ENCODE measurements around the gene UNC5B.

UNC5B gene

GRCh38 chr10:71319800-71320392 is 107.5 kb downstream of the UNC5B start:
- Histone ChIP-seq H3K4me1 (ENCODE audit: control insufficient read depth, insufficient read depth, low read length) (peaks cover 7% of the 10 kb centered on the region), H3K9me3 (ENCODE audit: control insufficient read depth, insufficient read depth, low read depth, low read length) (no peaks in the 10 kb centered on the region), H3K27ac (ENCODE audit: low read depth, low read length) (no peak overlapping the region), H3K9ac (ENCODE audit: low read length) (peak overlapping the region; percentile 77), H3K36me3 (ENCODE audit: control insufficient read depth, insufficient read depth, low read length) (peaks cover 19% of the 10 kb centered on the region), H3K4me3 (ENCODE audit: low read depth, low read length) (peak overlapping the region; percentile 87), H3K27me3 (ENCODE audit: control insufficient read depth, insufficient read depth, low read length) (no peaks in the 10 kb centered on the region)

- Histone ChIP-seq H3K9me3 (ENCODE audit: control insufficient read depth, insufficient read depth, low read depth, low read length) (no peaks in the 10 kb centered on the region), H3K9ac (ENCODE audit: low read length) (no peak overlapping the region), H3K27ac (ENCODE audit: low read depth, low read length) (no peak overlapping the region), H3K4me3 (ENCODE audit: low read depth, low read length) (no peak overlapping the region), H3K27me3 (ENCODE audit: control insufficient read depth, insufficient read depth, low read length) (no peaks in the 10 kb centered on the region), H3K36me3 (ENCODE audit: control insufficient read depth, insufficient read depth, low read length) (peaks cover 19% of the 10 kb centered on the region), H3K4me1 (ENCODE audit: control insufficient read depth, insufficient read depth, low read length) (0 out of 2 replicates have a peak, but pooled peaks cover 5% of the 10 kb centered on the region)
These were observed 108.2 kb downstream of the UNC5B start for GRCh38 chr10:71320592-71320991.

GRCh38 chr10:71321386-71321785 is 109.0 kb downstream of the UNC5B start:
- Histone ChIP-seq H3K36me3 (ENCODE audit: control insufficient read depth, insufficient read depth, low read length) (peaks cover 19% of the 10 kb centered on the region), H3K27ac (ENCODE audit: low read depth, low read length) (no peak overlapping the region), H3K27me3 (ENCODE audit: control insufficient read depth, insufficient read depth, low read length) (no peaks in the 10 kb centered on the region), H3K9ac (ENCODE audit: low read length) (no peak overlapping the region), H3K4me1 (ENCODE audit: control insufficient read depth, insufficient read depth, low read length) (0 out of 2 replicates have a peak, but pooled peaks cover 5% of the 10 kb centered on the region), H3K9me3 (ENCODE audit: control insufficient read depth, insufficient read depth, low read depth, low read length) (no peaks in the 10 kb centered on the region), H3K4me3 (ENCODE audit: low read depth, low read length) (no peak overlapping the region)

- no peak overlapping the region for H3K4me3 ChIP-seq (ENCODE audit: low read depth, low read length)
- no peak overlapping the region for H3K27ac ChIP-seq (ENCODE audit: low read depth, low read length)
- H3K9me3 ChIP-seq (ENCODE audit: control insufficient read depth, insufficient read depth, low read depth, low read length): no peaks in the 10 kb centered on the region
- 0 out of 2 replicates have a peak, but pooled peaks cover 3% of the 10 kb centered on the region for H3K4me1 ChIP-seq (ENCODE audit: control insufficient read depth, insufficient read depth, low read length)
- H3K27me3 ChIP-seq (ENCODE audit: control insufficient read depth, insufficient read depth, low read length): no peaks in the 10 kb centered on the region
- H3K9ac ChIP-seq (ENCODE audit: low read length): no peak overlapping the region
- H3K36me3 ChIP-seq (ENCODE audit: control insufficient read depth, insufficient read depth, low read length): peaks cover 19% of the 10 kb centered on the region
These were observed 111.0 kb downstream of the UNC5B start for GRCh38 chr10:71323407-71323806.

GRCh38 chr10:71324743-71325142 is 112.4 kb downstream of the UNC5B start:
- H3K36me3 ChIP-seq (ENCODE audit: control insufficient read depth, insufficient read depth, low read length): peaks cover 19% of the 10 kb centered on the region
- H3K9ac ChIP-seq (ENCODE audit: low read length): no peak overlapping the region
- H3K4me3 ChIP-seq (ENCODE audit: low read depth, low read length): no peak overlapping the region
- H3K4me1 ChIP-seq (ENCODE audit: control insufficient read depth, insufficient read depth, low read length): no peaks in the 10 kb centered on the region
- H3K27ac ChIP-seq (ENCODE audit: low read depth, low read length): no peak overlapping the region
- no peaks in the 10 kb centered on the region for H3K27me3 ChIP-seq (ENCODE audit: control insufficient read depth, insufficient read depth, low read length)
- H3K9me3 ChIP-seq (ENCODE audit: control insufficient read depth, insufficient read depth, low read depth, low read length): no peaks in the 10 kb centered on the region

- H3K36me3 ChIP-seq (ENCODE audit: control insufficient read depth, insufficient read depth, low read length): peaks cover 19% of the 10 kb centered on the region
- H3K9me3 ChIP-seq (ENCODE audit: control insufficient read depth, insufficient read depth, low read depth, low read length): no peaks in the 10 kb centered on the region
- no peak overlapping the region for H3K9ac ChIP-seq (ENCODE audit: low read length)
- no peaks in the 10 kb centered on the region for H3K4me1 ChIP-seq (ENCODE audit: control insufficient read depth, insufficient read depth, low read length)
- no peak overlapping the region for H3K4me3 ChIP-seq (ENCODE audit: low read depth, low read length)
- no peak overlapping the region for H3K27ac ChIP-seq (ENCODE audit: low read depth, low read length)
- H3K27me3 ChIP-seq (ENCODE audit: control insufficient read depth, insufficient read depth, low read length): no peaks in the 10 kb centered on the region
These were observed 112.9 kb downstream of the UNC5B start for GRCh38 chr10:71325267-71325666.

- no peaks in the 10 kb centered on the region for H3K4me1 ChIP-seq (ENCODE audit: control insufficient read depth, insufficient read depth, low read length)
- no peaks in the 10 kb centered on the region for H3K27me3 ChIP-seq (ENCODE audit: control insufficient read depth, insufficient read depth, low read length)
- peaks cover 19% of the 10 kb centered on the region for H3K36me3 ChIP-seq (ENCODE audit: control insufficient read depth, insufficient read depth, low read length)
- no peak overlapping the region for H3K4me3 ChIP-seq (ENCODE audit: low read depth, low read length)
- H3K9ac ChIP-seq (ENCODE audit: low read length): peak overlapping the region; percentile 10
- no peak overlapping the region for H3K27ac ChIP-seq (ENCODE audit: low read depth, low read length)
- H3K9me3 ChIP-seq (ENCODE audit: control insufficient read depth, insufficient read depth, low read depth, low read length): no peaks in the 10 kb centered on the region
These were observed 114.1 kb downstream of the UNC5B start for GRCh38 chr10:71326464-71326881.

- Histone ChIP-seq H3K36me3 (ENCODE audit: control insufficient read depth, insufficient read depth, low read length) (no peaks in the 10 kb centered on the region), H3K9me3 (ENCODE audit: control insufficient read depth, insufficient read depth, low read depth, low read length) (no peaks in the 10 kb centered on the region), H3K4me3 (ENCODE audit: low read depth, low read length) (no peak overlapping the region), H3K27me3 (ENCODE audit: control insufficient read depth, insufficient read depth, low read length) (no peaks in the 10 kb centered on the region), H3K4me1 (ENCODE audit: control insufficient read depth, insufficient read depth, low read length) (peaks cover 2% of the 10 kb centered on the region; the same call in 1 of the 2 replicates), H3K9ac (ENCODE audit: low read length) (no peak overlapping the region), H3K27ac (ENCODE audit: low read depth, low read length) (no peak overlapping the region)
These were observed 118.5 kb downstream of the UNC5B start for GRCh38 chr10:71330789-71331404.

- H3K9ac ChIP-seq (ENCODE audit: low read length): no peak overlapping the region
- no peaks in the 10 kb centered on the region for H3K27me3 ChIP-seq (ENCODE audit: control insufficient read depth, insufficient read depth, low read length)
- no peaks in the 10 kb centered on the region for H3K9me3 ChIP-seq (ENCODE audit: control insufficient read depth, insufficient read depth, low read depth, low read length)
- no peak overlapping the region for H3K4me3 ChIP-seq (ENCODE audit: low read depth, low read length)
- H3K27ac ChIP-seq (ENCODE audit: low read depth, low read length): no peak overlapping the region
- H3K36me3 ChIP-seq (ENCODE audit: control insufficient read depth, insufficient read depth, low read length): no peaks in the 10 kb centered on the region
- peaks cover 11% of the 10 kb centered on the region for H3K4me1 ChIP-seq (ENCODE audit: control insufficient read depth, insufficient read depth, low read length)
These were observed 119.4 kb downstream of the UNC5B start for GRCh38 chr10:71331736-71332135.

GRCh38 chr10:71332466-71332865 is 120.1 kb downstream of the UNC5B start:
- Histone ChIP-seq H3K9me3 (ENCODE audit: control insufficient read depth, insufficient read depth, low read depth, low read length) (no peaks in the 10 kb centered on the region), H3K36me3 (ENCODE audit: control insufficient read depth, insufficient read depth, low read length) (no peaks in the 10 kb centered on the region), H3K4me3 (ENCODE audit: low read depth, low read length) (no peak overlapping the region), H3K27ac (ENCODE audit: low read depth, low read length) (no peak overlapping the region), H3K4me1 (ENCODE audit: control insufficient read depth, insufficient read depth, low read length) (peaks cover 18% of the 10 kb centered on the region), H3K27me3 (ENCODE audit: control insufficient read depth, insufficient read depth, low read length) (no peaks in the 10 kb centered on the region), H3K9ac (ENCODE audit: low read length) (no peak overlapping the region)

- peaks cover 21% of the 10 kb centered on the region for H3K4me1 ChIP-seq (ENCODE audit: control insufficient read depth, insufficient read depth, low read length)
- H3K27me3 ChIP-seq (ENCODE audit: control insufficient read depth, insufficient read depth, low read length): no peaks in the 10 kb centered on the region
- H3K4me3 ChIP-seq (ENCODE audit: low read depth, low read length): no peak overlapping the region
- H3K9me3 ChIP-seq (ENCODE audit: control insufficient read depth, insufficient read depth, low read depth, low read length): no peaks in the 10 kb centered on the region
- H3K27ac ChIP-seq (ENCODE audit: low read depth, low read length): no peak overlapping the region
- no peak overlapping the region for H3K9ac ChIP-seq (ENCODE audit: low read length)
- H3K36me3 ChIP-seq (ENCODE audit: control insufficient read depth, insufficient read depth, low read length): no peaks in the 10 kb centered on the region
These were observed 120.9 kb downstream of the UNC5B start for GRCh38 chr10:71333129-71333887.

All from HUES6 (cell line).